OCI-LY7 (cell line): Measurements from ENCODE around the gene TK2. TPM values are rescaled to one million over a fixed set of nuclear protein-coding genes. Genes with fewer than 3 reads are reported as not detected.

Experiments used
- BruUV-seq: library from RNA; stranded (reverse); fragments of 400-500 nt; replicated peaks from 2 replicates; lab custom pipeline; 2021; lab: Mats Ljungman, UMichigan
- CTCF ChIA-PET: fragments of 300-600 bp; sonication (Branson Sonifier 250); formaldehyde crosslinking; loops from one replicate; lab custom pipeline; 2022; ENCODE audit warnings: antibody characterized with exemption; ENCODE audit not compliant: unreplicated experiment; lab: Charles Lee
- POLR2A ChIA-PET: fragments of 300-600 bp; sonication (Branson Sonifier 250); formaldehyde crosslinking; loops from one replicate; lab custom pipeline; 2022; ENCODE audit warnings: antibody characterized with exemption; lab: Charles Lee
- DNase-seq: peaks from one replicate; pipeline ENCODE4 v3.0.0-alpha.2; 2015; ENCODE audit warnings: low spot score
- H2AFZ ChIP-seq: fragments of 200-600 bp; sonication (generic), shearing (Covaris generic); 2 replicates; pipeline ENCODE4 v1.6.1; 2014; ENCODE audit warnings: mild to moderate bottlenecking, antibody characterized with exemption, low read length, moderate library complexity
- H3K27ac ChIP-seq: fragments of 200-600 bp; sonication (generic); 2 replicates; pipeline ENCODE4 v1.5.1; 2014; ENCODE audit warnings: mixed run types, low read depth, mild to moderate bottlenecking, moderate library complexity, low read length, inconsistent platforms; ENCODE audit not compliant: poor library complexity, severe bottlenecking
- H3K36me3 ChIP-seq: fragments of 200-600 bp; sonication (generic); 2 replicates; pipeline ENCODE4 v1.6.1; 2014; ENCODE audit warnings: mild to moderate bottlenecking, antibody characterized with exemption, low read length, moderate library complexity, mixed read lengths; ENCODE audit not compliant: insufficient read depth
- H3K4me1 ChIP-seq: fragments of 200-600 bp; sonication (generic); 2 replicates; pipeline ENCODE4 v1.5.1; 2014; ENCODE audit warnings: mild to moderate bottlenecking, low read length; ENCODE audit not compliant: insufficient read depth, poor library complexity, severe bottlenecking
- H3K4me2 ChIP-seq: fragments of 200-600 bp; sonication (generic); 2 replicates; pipeline ENCODE4 v1.6.1; 2014; ENCODE audit warnings: mild to moderate bottlenecking, low read length
- H3K4me3 ChIP-seq: fragments of 200-600 bp; sonication (generic); 2 replicates; pipeline ENCODE4 v1.5.1; 2014; ENCODE audit warnings: mild to moderate bottlenecking, low read depth, low read length; ENCODE audit not compliant: poor library complexity, severe bottlenecking
- H3K79me2 ChIP-seq: fragments of 200-600 bp; sonication (generic); 2 replicates; pipeline ENCODE4 v1.6.1; 2016; ENCODE audit warnings: low read depth, mild to moderate bottlenecking, low read length, moderate library complexity, mixed read lengths; ENCODE audit not compliant: insufficient read depth
- H3K9me2 ChIP-seq: fragments of 200-600 bp; sonication (generic); 2 replicates; pipeline ENCODE4 v1.6.1; 2016; ENCODE audit warnings: mild to moderate bottlenecking, low read length, mixed read lengths; ENCODE audit not compliant: insufficient read depth
- H3K9me3 ChIP-seq: fragments of 200-600 bp; sonication (generic); 2 replicates; pipeline ENCODE4 v1.6.1; 2014; ENCODE audit warnings: mild to moderate bottlenecking, mixed run types, low read length, mixed read lengths
- H4K20me1 ChIP-seq: fragments of 200-600 bp; sonication (generic); 2 replicates; pipeline ENCODE4 v1.6.1; 2014; ENCODE audit warnings: mild to moderate bottlenecking, antibody characterized with exemption, low read length, moderate library complexity, mixed read lengths; ENCODE audit not compliant: insufficient read depth
- CTCF ChIP-seq: fragments of 200-600 bp; sonication (generic); conservative IDR thresholded peaks from 2 replicates; pipeline ENCODE4 v1.5.1; 2014; ENCODE audit warnings: mild to moderate bottlenecking, antibody characterized with exemption, low read length, moderate library complexity, mixed read lengths
- EZH2phosphoT487 ChIP-seq: fragments of 200-600 bp; sonication (generic); IDR thresholded peaks from 2 replicates; pipeline ENCODE4 v1.6.1; 2018; ENCODE audit warnings: low read depth, borderline replicate concordance, mild to moderate bottlenecking, mixed run types, antibody characterized with exemption, low read length, moderate library complexity, mixed read lengths
- intact Hi-C: fragments of 100-400 bp; cut with micrococcal nuclease; formaldehyde crosslinking; loops from one replicate; pipeline ENCODE4 v1.10.0; 2022; ENCODE audit not compliant: unreplicated experiment
- total RNA-seq, 2 experiments: library from RNA; depleted of rRNA in 1 of 2; stranded (reverse); fragments of >200 nt in 1 of 2; shearing (Covaris generic) in 1 of 2; gene quantifications; 2 replicates each; pipeline ENCODE4 v1.2.3, GENCODE V29; 2014 to 2022

The TK2 gene
- total RNA-seq, 2 experiments from 2014 or later = 0.06 to 1.9 TPM

DNA sequence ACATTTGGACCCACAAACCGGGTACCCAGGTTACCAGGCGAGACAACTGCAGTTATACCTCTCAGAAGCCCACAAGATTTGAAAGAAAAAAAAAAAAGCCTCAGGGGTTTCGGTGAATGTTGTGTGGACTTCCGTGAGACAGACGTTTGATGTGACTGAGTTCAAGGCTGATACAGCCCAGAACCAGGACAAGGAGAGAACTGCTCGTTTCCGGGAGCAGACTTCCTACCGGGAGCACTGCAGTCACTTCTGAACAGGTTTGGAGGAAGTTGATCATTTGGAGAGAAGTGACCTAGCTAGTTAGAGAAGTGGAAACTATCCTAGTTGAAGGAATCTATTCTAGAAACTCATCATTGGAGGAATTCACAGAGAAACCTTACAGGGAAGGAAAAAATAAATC is 3.3 kb upstream of the TK2 start:
- intact Hi-C loops = loop anchor here (2.0 to 5.0 kb wide), 3 partner anchors 28 to 74 kb away; partner anchors contain the start of gene CMTM3
- peak; percentile 29 for DNase-seq
- CTCF ChIA-PET = interaction anchor here (1.5 kb wide), 1 partner anchor 14 kb away, joined by 3 read pairs; no protein-coding TSS in a partner anchor
- Histone ChIP-seq H4K20me1 (peaks cover 13% of the 10 kb centered on the region; the same call in 1 of the 2 replicates), H3K9me2 (no peaks in the 10 kb centered on the region), H3K9me3 (no peaks in the 10 kb centered on the region), H3K27ac (peak overlapping the region; percentile 68), H3K79me2 (peaks cover 37% of the 10 kb centered on the region), H3K4me3 (peak overlapping the region; percentile 75), H2AFZ (peak overlapping the region; percentile 89; the same call in 1 of the 2 replicates), H3K4me1 (peaks cover 70% of the 10 kb centered on the region), H3K36me3 (peaks cover 42% of the 10 kb centered on the region), H3K4me2 (peak overlapping the region; percentile 95)
- no peak for TF ChIP-seq EZH2phosphoT487
- TF ChIP-seq CTCF = no peak
- POLR2A ChIA-PET = interaction anchor here (1.2 to 3.8 kb wide), 7 partner anchors 9 to 145 kb away, joined by 3 to 23 read pairs (median 6); no protein-coding TSS in a partner anchor
- no TSS peak for BruUV-seq

DNA sequence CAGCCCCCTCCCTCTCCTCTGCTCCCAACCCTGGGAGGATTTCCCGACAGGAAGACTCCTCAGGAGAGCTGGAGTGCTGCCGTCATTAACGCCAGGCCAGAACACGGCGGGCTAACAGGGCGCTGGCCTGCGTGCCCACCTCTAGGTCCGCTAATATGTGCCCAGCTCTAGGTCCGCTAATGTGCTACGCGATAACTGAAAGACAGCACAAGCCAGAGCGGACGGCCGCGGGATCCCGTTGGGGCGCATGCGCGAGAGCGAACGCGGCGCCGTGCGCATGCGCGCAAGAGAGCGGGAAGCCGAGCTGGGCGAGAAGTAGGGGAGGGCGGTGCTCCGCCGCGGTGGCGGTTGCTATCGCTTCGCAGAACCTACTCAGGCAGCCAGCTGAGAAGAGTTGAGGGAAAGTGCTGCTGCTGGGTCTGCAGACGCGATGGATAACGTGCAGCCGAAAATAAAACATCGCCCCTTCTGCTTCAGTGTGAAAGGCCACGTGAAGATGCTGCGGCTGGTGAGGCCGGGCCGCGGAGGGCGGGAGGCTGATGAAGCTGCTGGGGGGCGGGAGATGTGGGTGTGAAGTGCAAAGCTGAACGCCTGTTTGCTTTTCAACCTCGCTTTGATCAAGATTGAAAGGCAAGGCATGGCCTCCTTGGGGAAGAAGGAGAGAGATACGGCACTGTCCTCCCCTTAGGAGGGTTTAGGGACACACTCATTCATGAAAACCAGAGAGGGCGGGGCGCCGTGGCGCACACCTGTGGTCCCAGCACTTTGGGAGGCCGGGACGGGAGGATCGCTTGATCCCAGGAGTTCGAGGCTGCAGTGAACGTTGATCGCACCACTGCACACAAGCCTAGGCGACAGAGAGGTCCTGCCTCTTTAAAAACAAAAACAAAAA is 2.6 kb upstream of the TK2 start, which contains the start of gene CKLF:
Gene CKLF (plus strand): TSS at position 291 of the 892 bp plus-strand sequence. CDS start 140 bp downstream, at position 431.
- peaks cover 13% of the 10 kb centered on the region; the same call in 1 of the 2 replicates for H4K20me1 ChIP-seq
- peak within 1 kb of the TSS; percentile 89 for H2AFZ ChIP-seq
- TSS peak; percentile 45 for BruUV-seq
- DNase-seq = peak; percentile 93
- peaks cover 70% of the 10 kb centered on the region for H3K4me1 ChIP-seq
- H3K79me2 ChIP-seq = peaks cover 36% of the 10 kb centered on the region
- TF ChIP-seq EZH2phosphoT487 = no peak
- TF ChIP-seq CTCF = no peak
- peaks cover 35% of the 10 kb centered on the region for H3K36me3 ChIP-seq
- H3K9me3 ChIP-seq = no peaks in the 10 kb centered on the region
- ChIA-PET POLR2A (interaction anchor here (0.6 to 3.8 kb wide), 12 partner anchors 9 to 144 kb away, joined by 3 to 23 read pairs (median 5); no protein-coding TSS in a partner anchor), CTCF (interaction anchor here (0.7 to 1.5 kb wide), 3 partner anchors 13 to 76 kb away, joined by 3 read pairs; no protein-coding TSS in a partner anchor)
- peak within 1 kb of the TSS; percentile 68 for H3K27ac ChIP-seq
- H3K9me2 ChIP-seq = no peaks in the 10 kb centered on the region
- H3K4me3 ChIP-seq = peak within 1 kb of the TSS; percentile 75
- H3K4me2 ChIP-seq = peak within 1 kb of the TSS; percentile 95
- intact Hi-C loops = loop anchor here (2.0 to 5.0 kb wide), 3 partner anchors 28 to 74 kb away; partner anchors contain the start of gene CMTM3
